K562 (cell line): ENCODE results near the gene ZCCHC8. TPM values are rescaled to one million over a fixed set of nuclear protein-coding genes. Genes with fewer than 3 reads are reported as not detected.

Experiments
- CSDE1 ChIP-seq, 2 experiments: fragments of 450-650 bp; IDR thresholded peaks; 2 replicates each; pipeline ENCODE4 v1.6.1; 2016; ENCODE audit warnings: mild to moderate bottlenecking in 1 of 2
- E2F5 ChIP-seq: sonication (generic); formaldehyde crosslinking; IDR thresholded peaks from 2 replicates; pipeline ENCODE4 v1.8.0; 2022; ENCODE audit warnings: mild to moderate bottlenecking, missing genetic modification reagents
- GABPB1 ChIP-seq: sonication (generic); formaldehyde crosslinking; IDR thresholded peaks from 2 replicates; pipeline ENCODE4 v1.8.0; 2022; ENCODE audit warnings: mild to moderate bottlenecking, missing genetic modification reagents
- GTF2E2 ChIP-seq: fragments of 200-800 bp; sonication (Bioruptor generic); IDR thresholded peaks from 2 replicates; pipeline ENCODE4 v1.6.1; 2016; ENCODE audit warnings: missing genetic modification characterization, missing compliant biosample characterization
- GTF2F1 ChIP-seq: IDR thresholded peaks from 2 replicates; pipeline ENCODE4 v1.6.1; 2011; ENCODE audit warnings: low read depth, low read length, improper control_type of control experiment
- HNRNPK ChIP-seq: fragments of 200-400 bp; formaldehyde crosslinking; IDR thresholded peaks from one replicate; pipeline ENCODE4 v1.6.1; 2018; ENCODE audit warnings: mild to moderate bottlenecking, low read depth, low read length; ENCODE audit not compliant: poor library complexity, severe bottlenecking
- HSF4 ChIP-seq: fragments of 250-450 bp; sonication (Bioruptor Pico); IDR thresholded peaks from 2 replicates; pipeline ENCODE4 v2.1.2; 2022; ENCODE audit warnings: mild to moderate bottlenecking, moderate library complexity, borderline replicate concordance
- IRF2 ChIP-seq: sonication (generic); formaldehyde crosslinking; IDR thresholded peaks from 2 replicates; pipeline ENCODE4 v1.8.1; 2022; ENCODE audit warnings: mild to moderate bottlenecking, missing genetic modification reagents
- MAX ChIP-seq: sonication (generic); formaldehyde crosslinking; IDR thresholded peaks from 2 replicates; pipeline ENCODE4 v1.9.0; 2022; ENCODE audit warnings: mild to moderate bottlenecking, missing genetic modification reagents
- MECOM ChIP-seq: fragments of 250-450 bp; sonication (Bioruptor Pico); IDR thresholded peaks from 2 replicates; pipeline ENCODE4 v1.8.0; 2022; ENCODE audit warnings: inconsistent platforms
- NEUROD1 ChIP-seq: fragments of 150-350 bp; IDR thresholded peaks from 2 replicates; pipeline ENCODE4 v1.6.1; 2014; ENCODE audit warnings: borderline replicate concordance, low read length, low read depth; ENCODE audit not compliant: partially characterized antibody
- NFE2 ChIP-seq: IDR thresholded peaks from 2 replicates; pipeline ENCODE4 v1.6.1; 2014; ENCODE audit warnings: antibody characterized with exemption, low read depth
- PCBP2 ChIP-seq: fragments of 200-400 bp; formaldehyde crosslinking; IDR thresholded peaks from 2 replicates; pipeline ENCODE4 v1.6.1; 2018; ENCODE audit warnings: low read length, low read depth, mild to moderate bottlenecking, moderate library complexity; ENCODE audit not compliant: poor library complexity, severe bottlenecking
- SREBF2 ChIP-seq: sonication (generic); formaldehyde crosslinking; IDR thresholded peaks from 2 replicates; pipeline ENCODE4 v1.4.0; 2020; ENCODE audit warnings: mild to moderate bottlenecking, missing genetic modification reagents
- TBL1XR1 ChIP-seq, 2 experiments: IDR thresholded peaks; 2 replicates each; pipeline ENCODE4 v1.6.1; 2012; ENCODE audit warnings: improper control_type of control experiment in 2 of 2, low read length in 2 of 2, mild to moderate bottlenecking in 1 of 2
- ZFP1 ChIP-seq: fragments of 450-650 bp; formaldehyde crosslinking; IDR thresholded peaks from 2 replicates; pipeline ENCODE4 v1.4.0; 2020; ENCODE audit warnings: mild to moderate bottlenecking, mixed read lengths
- ZFP30 ChIP-seq: fragments of 250-450 bp; sonication (Bioruptor Pico); IDR thresholded peaks from 2 replicates; pipeline ENCODE4 v1.8.0; 2022; ENCODE audit warnings: moderate library complexity, mild to moderate bottlenecking, inconsistent platforms, borderline replicate concordance
- ZNF121 ChIP-seq: sonication (generic); formaldehyde crosslinking; conservative IDR thresholded peaks from 2 replicates; pipeline ENCODE4 v1.8.0; 2022; ENCODE audit warnings: missing genetic modification reagents
- ZNF407 ChIP-seq: fragments of 450-650 bp; IDR thresholded peaks from 2 replicates; pipeline ENCODE4 v1.6.1; 2016; ENCODE audit warnings: low read depth
- ZNF830 ChIP-seq: fragments of 250-450 bp; sonication (Bioruptor Pico); IDR thresholded peaks from 2 replicates; pipeline ENCODE4 v1.5.0; 2021; ENCODE audit warnings: mild to moderate bottlenecking
- polyA plus RNA-seq, 8 experiments: library from polyadenylated mRNA; depleted of rRNA in 4 of 8; stranded (reverse) in 5 of 8; unstranded in 3 of 8; fragments of >200 nt; fragmentation: Nextera tagmentation in 2 of 8; fragmentation: Illumina TruSeq in 1 of 8; extraction: Ambion mirVana in 2 of 8; extraction: Trizol in 1 of 8; gene quantifications; 2 replicates each; pipeline versions ENCODE4 v1.2.1 to v1.2.3, GENCODE V29; 2011 to 2014; ENCODE audit warnings: inconsistent platforms in 1 of 8, missing spikeins in 1 of 8
- total RNA-seq, 7 experiments: library from RNA; depleted of rRNA in 6 of 7; stranded (reverse); fragments of >200 nt in 6 of 7; fragmentation: Illumina TruSeq in 2 of 7; extraction: Trizol in 2 of 7; gene quantifications; 2 replicates each; pipeline versions ENCODE4 v1.2.1 to v1.2.3, GENCODE V29; 2011 to 2021; ENCODE audit warnings: low replicate concordance in 1 of 7

Gene ZCCHC8
- total and polyA plus RNA-seq, 9 of the 15 experiments (the other 6 are each of a cell fraction or from before 2014, with no cell fraction given) = 14.8 to 50.9 (median 34.1) TPM

- TF ChIP-seq HSF4 (CRISPR knock-in tag) = no peak
- TF ChIP-seq E2F5 (CRISPR knock-in tag) = no peak
- no peak for TF ChIP-seq ZFP1 (CRISPR knock-in tag)
- no peak for TF ChIP-seq NFE2
- no peak for TF ChIP-seq HNRNPK
- no peak for TF ChIP-seq GTF2F1
- no peak for TF ChIP-seq ZFP30 (CRISPR knock-in tag)
- TF ChIP-seq TBL1XR1 (IDR thresholded peaks at IDR 0.05; ENCODE audit: low read length in 2 of 2) = no peak
- TF ChIP-seq PCBP2 = no peak
- no peak for TF ChIP-seq NEUROD1
- no peak for TF ChIP-seq MAX
- TF ChIP-seq SREBF2 (CRISPR knock-in tag) = no peak
- TF ChIP-seq ZNF830 = no peak
- TF ChIP-seq CSDE1 (IDR thresholded peaks at IDR 0.05) = no peak
- no peak for TF ChIP-seq ZNF121
- no peak for TF ChIP-seq IRF2 (CRISPR knock-in tag)
- no peak for TF ChIP-seq ZNF407
- no peak for TF ChIP-seq GTF2E2 (tag)
- TF ChIP-seq MECOM (CRISPR knock-in tag) = no peak
- no peak for TF ChIP-seq GABPB1
Measured at GRCh38 chr12:122423258-122424165, 77.2 kb downstream of the ZCCHC8 start (continued).
